Measurements from ENCODE around the gene PCED1B. TPM values are rescaled to one million over a fixed set of nuclear protein-coding genes. Genes with fewer than 3 reads are reported as not detected.

PCED1B gene
- total RNA-seq, 4 donors from 2014 or later: 1.2 to 2.5 (median 2.3) TPM; not detected in 1

DNA sequence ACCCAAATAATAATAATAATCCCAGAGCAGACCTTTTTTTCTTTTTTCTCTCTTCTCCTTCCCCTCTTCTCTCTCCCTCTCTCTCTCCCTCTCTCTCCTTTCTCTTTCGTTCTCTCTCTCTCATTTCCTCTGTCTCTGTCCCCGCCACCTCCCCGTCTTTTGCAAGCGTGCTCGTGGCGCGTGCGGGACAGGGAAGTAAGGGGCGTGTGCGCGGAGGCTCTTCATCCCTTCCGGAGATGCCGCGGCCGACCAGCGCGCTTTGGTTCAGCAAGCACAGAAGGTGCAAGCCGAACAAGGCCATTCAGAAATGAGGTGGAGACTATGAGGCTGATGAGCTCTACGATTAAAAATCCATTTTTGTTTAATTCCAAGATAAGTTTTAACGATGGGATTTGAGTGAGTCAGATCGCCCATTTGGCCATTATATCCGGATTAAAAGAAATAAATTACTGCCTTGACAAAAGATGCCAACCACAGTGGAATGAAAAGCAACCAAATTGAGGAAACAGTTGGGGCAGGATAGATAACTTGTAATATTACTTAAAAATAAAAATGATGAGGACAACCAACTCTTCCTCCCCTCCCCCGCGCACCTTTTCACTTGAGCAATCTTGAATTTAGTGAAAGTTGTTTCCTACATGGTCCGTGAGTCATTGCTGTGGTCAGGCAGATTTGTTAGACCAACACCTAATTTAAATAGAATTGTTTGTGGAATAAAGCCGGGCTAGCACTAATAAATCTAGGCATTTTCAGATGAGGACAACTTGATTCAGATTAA is 1.5 kb downstream of the PCED1B start:
- intact Hi-C loops (cut with DNase I): no loop called here
- peak overlapping the region; percentile 70 to 90 (median 83) for H3K4me3 ChIP-seq
- H3K27ac ChIP-seq: peak overlapping the region; percentile 78 to 96 (median 94)
- no peaks in the 10 kb centered on the region for H3K9me3 ChIP-seq
- peaks cover 6 to 79% (median 23%) of the 10 kb centered on the region in 3 donors for H3K4me1 ChIP-seq
- no peaks in the 10 kb centered on the region for H3K27me3 ChIP-seq
- DNase-seq: no peak
- WGBS, 2 donors: 6 to 7% methylated on average over 26 of the region's 26 CpGs
- peak in 1 of 4 donors; percentile 35 for TF ChIP-seq POLR2A (IDR thresholded peaks at IDR 0.05)
- TF ChIP-seq, protein P1, sequence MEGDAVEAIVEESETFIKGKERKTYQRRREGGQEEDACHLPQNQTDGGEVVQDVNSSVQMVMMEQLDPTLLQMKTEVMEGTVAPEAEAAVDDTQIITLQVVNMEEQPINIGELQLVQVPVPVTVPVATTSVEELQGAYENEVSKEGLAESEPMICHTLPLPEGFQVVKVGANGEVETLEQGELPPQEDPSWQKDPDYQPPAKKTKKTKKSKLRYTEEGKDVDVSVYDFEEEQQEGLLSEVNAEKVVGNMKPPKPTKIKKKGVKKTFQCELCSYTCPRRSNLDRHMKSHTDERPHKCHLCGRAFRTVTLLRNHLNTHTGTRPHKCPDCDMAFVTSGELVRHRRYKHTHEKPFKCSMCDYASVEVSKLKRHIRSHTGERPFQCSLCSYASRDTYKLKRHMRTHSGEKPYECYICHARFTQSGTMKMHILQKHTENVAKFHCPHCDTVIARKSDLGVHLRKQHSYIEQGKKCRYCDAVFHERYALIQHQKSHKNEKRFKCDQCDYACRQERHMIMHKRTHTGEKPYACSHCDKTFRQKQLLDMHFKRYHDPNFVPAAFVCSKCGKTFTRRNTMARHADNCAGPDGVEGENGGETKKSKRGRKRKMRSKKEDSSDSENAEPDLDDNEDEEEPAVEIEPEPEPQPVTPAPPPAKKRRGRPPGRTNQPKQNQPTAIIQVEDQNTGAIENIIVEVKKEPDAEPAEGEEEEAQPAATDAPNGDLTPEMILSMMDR (IDR thresholded peaks at IDR 0.05): no peak
- H3K36me3 ChIP-seq: no peaks in the 10 kb centered on the region

DNA sequence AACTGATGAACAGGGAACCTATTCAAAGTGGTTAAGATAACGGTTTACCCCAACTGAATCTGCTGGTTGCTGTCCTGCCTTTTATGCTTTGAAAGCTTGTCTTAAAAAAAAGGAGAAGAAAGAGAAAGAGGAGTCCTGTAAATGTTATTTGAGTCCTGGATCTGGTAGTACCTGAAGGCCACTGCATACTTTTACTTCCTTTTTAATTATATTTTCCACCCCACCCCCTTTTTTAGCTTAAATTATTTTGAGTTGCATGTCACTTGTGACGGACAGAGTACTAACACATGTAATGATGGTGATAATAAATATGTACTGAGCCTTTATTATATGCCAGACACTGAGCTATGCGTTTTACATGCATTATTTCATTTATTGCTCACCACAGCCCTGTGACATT is 2.9 kb downstream of the PCED1B start:
- intact Hi-C loops (cut with DNase I): no loop called here
- 63 to 80% methylated on average over 3 of the region's 3 CpGs for whole genome bisulfite sequencing, 2 donors
- Histone ChIP-seq H3K27me3 (no peaks in the 10 kb centered on the region), H3K4me3 (no peak overlapping the region), H3K9me3 (no peaks in the 10 kb centered on the region), H3K4me1 (peaks cover 6 to 89% (median 24%) of the 10 kb centered on the region in 3 donors), H3K27ac (peak overlapping the region in 3 of 4 donors; percentile 10 to 95 (median 94)), H3K36me3 (no peaks in the 10 kb centered on the region)
- DNase-seq: no peak
- TF ChIP-seq POLR2A (IDR thresholded peaks at IDR 0.05): no peak
- TF ChIP-seq, protein P1 (IDR thresholded peaks at IDR 0.05): no peak

DNA sequence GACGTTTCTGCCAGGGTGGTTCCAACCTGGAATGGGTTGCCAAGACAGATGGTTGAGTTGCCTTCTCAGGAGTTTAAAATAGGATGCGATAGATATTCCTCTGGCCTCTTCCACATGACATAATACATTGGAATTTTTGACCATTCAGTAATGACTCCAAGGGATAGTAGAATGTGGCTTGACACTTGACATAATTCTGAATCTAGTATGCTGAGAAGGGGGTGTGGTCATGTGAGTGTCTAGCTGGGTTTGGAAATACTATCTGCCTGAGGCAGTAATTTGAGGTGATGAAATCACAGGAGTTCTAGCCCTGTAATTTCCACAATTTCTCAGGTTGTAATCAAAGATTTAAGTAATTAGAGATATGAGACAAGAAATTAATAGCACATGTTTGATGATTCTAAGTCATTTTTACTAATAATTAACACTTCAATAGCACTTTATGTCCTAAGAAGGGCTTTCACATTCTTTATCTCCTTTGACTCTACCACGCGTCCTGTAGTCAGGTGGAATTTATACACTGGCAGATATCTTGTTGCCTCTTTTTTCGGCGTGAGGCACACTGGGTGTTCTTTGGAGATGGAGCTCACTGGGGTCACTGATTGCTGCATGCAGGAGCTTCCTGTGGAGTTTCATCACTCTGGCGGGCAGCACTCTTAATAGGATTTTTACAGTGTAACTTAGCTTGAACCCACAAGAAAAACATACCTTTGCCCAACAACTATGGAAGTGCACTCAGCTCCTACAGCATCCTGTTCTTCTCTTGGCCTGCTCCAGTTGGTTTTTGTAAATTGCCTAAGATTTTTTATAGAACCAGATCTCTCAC is 3.6 kb downstream of the PCED1B start:
- no peak for DNase-seq
- peak overlapping the region in 2 of 4 donors; percentile 94 to 95 for H3K27ac ChIP-seq
- H3K4me3 ChIP-seq: no peak overlapping the region
- H3K27me3 ChIP-seq: no peaks in the 10 kb centered on the region
- intact Hi-C loops (cut with DNase I): no loop called here
- TF ChIP-seq, protein P1 (IDR thresholded peaks at IDR 0.05): no peak
- TF ChIP-seq POLR2A (IDR thresholded peaks at IDR 0.05): no peak
- no peaks in the 10 kb centered on the region for H3K36me3 ChIP-seq
- WGBS, 2 donors: 67 to 69% methylated on average over 7 of the region's 7 CpGs
- H3K4me1 ChIP-seq: peaks cover 8 to 89% (median 28%) of the 10 kb centered on the region in 3 donors
- H3K9me3 ChIP-seq: no peaks in the 10 kb centered on the region

DNA sequence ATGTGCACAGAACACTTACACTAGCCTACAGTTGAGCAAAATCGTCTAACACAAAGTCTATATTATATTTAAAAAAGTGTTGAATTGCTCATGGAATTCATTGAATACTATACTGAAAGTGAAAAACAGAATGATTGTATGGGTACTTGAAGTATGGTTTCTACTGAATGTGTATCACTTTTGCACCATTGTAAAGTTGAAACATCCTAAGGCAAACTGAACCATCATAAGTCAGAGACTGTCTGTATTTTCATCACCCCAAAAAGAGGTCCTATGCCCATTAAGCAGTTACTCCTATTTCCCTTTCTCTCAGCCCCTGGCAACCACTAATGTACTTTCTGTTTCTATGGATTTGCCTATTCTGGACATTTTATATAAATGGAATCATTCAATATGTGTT is 4.8 kb downstream of the PCED1B start:
- Histone ChIP-seq H3K4me3 (no peak overlapping the region), H3K36me3 (no peaks in the 10 kb centered on the region), H3K4me1 (peaks cover 13 to 89% (median 31%) of the 10 kb centered on the region in 3 donors), H3K27me3 (no peaks in the 10 kb centered on the region), H3K9me3 (no peaks in the 10 kb centered on the region), H3K27ac (peak overlapping the region in 1 of 4 donors; percentile 58)
- 65 to 83% methylated on average over 1 of the region's 1 CpG for WGBS, 2 donors
- no peak for TF ChIP-seq POLR2A (IDR thresholded peaks at IDR 0.05)
- TF ChIP-seq, protein P1 (IDR thresholded peaks at IDR 0.05): no peak
- no peak for DNase-seq
- intact Hi-C loops (cut with DNase I): no loop called here

DNA sequence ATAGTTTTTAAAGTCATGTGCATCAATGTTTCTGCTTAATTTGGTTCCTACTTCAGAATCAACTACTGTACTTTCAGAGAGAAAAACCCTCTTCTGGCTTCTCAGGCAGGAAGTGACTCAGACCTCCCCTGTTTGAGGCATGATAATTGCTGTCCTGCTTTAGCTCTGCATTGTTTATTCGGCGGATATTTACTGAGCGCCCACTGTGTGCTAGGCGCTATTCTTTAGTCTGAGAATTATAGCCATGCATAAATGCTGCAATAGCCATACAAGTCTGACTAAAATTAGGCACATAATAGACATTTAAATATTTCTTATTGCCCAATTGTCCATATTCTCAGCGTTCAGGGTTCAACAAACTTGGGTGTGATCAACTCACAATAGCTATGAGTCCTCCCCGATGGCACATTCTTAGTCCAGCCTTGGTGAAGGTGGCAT is 6.4 kb downstream of the PCED1B start:
- Histone ChIP-seq H3K36me3 (no peaks in the 10 kb centered on the region), H3K27ac (peak overlapping the region in 2 of 4 donors; percentile 37 to 58), H3K4me1 (peaks cover 13 to 77% (median 31%) of the 10 kb centered on the region in 3 donors), H3K27me3 (no peaks in the 10 kb centered on the region), H3K4me3 (no peak overlapping the region), H3K9me3 (no peaks in the 10 kb centered on the region)
- TF ChIP-seq POLR2A (IDR thresholded peaks at IDR 0.05): no peak
- TF ChIP-seq, protein P1 (IDR thresholded peaks at IDR 0.05): no peak
- intact Hi-C loops (cut with DNase I): no loop called here
- 15 to 26% methylated on average over 6 of the region's 6 CpGs for WGBS, 2 donors
- DNase-seq: no peak
